Neural progenitor cell (in vitro differentiated cells): Measurements from ENCODE around the gene DNAJB12.

ENCODE experiments used
- EZH2 ChIP-seq: fragments of 200-600 bp; sonication (generic); IDR thresholded peaks from 2 replicates; pipeline ENCODE4 v1.6.1; 2017; ENCODE audit warnings: antibody characterized with exemption, mild to moderate bottlenecking, moderate library complexity
- EZH2phosphoT487 ChIP-seq: fragments of 200-600 bp; sonication (generic); IDR thresholded peaks from 2 replicates; pipeline ENCODE4 v1.6.1; 2017; ENCODE audit warnings: antibody characterized with exemption
- TF ChIP-seq, protein P1 (sequence below): fragments of 200-600 bp; sonication (generic); IDR thresholded peaks from 2 replicates; pipeline ENCODE4 v1.5.1; 2017; ENCODE audit warnings: antibody characterized with exemption, mild to moderate bottlenecking

DNA sequence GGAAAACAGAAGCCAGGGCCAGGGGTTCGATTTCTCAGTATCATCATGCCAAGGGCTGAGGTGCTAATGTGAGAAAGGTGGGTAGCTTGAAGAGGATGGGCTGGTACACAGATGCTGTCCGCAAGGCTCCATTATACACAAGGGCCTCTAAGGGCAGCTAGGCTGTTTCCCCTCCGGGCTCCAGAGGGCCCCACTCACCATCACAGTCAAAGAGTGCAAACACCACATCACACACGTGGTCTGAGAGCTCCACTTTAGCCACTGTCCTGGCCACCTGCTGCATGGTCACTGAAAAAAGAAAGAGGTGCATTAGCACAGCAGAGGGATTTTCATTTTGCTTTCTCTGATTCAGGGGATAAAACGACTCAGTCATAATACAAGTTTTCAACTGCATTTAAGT is 20.9 kb upstream of the DNAJB12 start:
- TF ChIP-seq EZH2phosphoT487 (no peak), EZH2 (no peak)
- TF ChIP-seq, protein P1, sequence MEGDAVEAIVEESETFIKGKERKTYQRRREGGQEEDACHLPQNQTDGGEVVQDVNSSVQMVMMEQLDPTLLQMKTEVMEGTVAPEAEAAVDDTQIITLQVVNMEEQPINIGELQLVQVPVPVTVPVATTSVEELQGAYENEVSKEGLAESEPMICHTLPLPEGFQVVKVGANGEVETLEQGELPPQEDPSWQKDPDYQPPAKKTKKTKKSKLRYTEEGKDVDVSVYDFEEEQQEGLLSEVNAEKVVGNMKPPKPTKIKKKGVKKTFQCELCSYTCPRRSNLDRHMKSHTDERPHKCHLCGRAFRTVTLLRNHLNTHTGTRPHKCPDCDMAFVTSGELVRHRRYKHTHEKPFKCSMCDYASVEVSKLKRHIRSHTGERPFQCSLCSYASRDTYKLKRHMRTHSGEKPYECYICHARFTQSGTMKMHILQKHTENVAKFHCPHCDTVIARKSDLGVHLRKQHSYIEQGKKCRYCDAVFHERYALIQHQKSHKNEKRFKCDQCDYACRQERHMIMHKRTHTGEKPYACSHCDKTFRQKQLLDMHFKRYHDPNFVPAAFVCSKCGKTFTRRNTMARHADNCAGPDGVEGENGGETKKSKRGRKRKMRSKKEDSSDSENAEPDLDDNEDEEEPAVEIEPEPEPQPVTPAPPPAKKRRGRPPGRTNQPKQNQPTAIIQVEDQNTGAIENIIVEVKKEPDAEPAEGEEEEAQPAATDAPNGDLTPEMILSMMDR, result no peak
